ENCODE measurements around the gene SELENOV.

The SELENOV gene

GRCh38 chr19:39494661-39495060 is 20.3 kb upstream of the SELENOV start:
- H3K36me3 ChIP-seq (ENCODE audit: control insufficient read depth, insufficient read depth, low read length) = peaks cover 25% of the 10 kb centered on the region
- H3K4me3 ChIP-seq (ENCODE audit: extremely low read depth, insufficient read depth, low read length, poor library complexity, severe bottlenecking) = no peak overlapping the region
- WGBS, 2 experiments (ENCODE audit: insufficient coverage in 2 of 2) = 83 to 93% methylated on average over 5 of the region's 5 CpGs
- H3K27ac ChIP-seq (ENCODE audit: low read depth, low read length, severe bottlenecking) = no peak overlapping the region
- no peaks in the 10 kb centered on the region for H3K4me1 ChIP-seq (ENCODE audit: control insufficient read depth, insufficient read depth, low read length, poor library complexity, severe bottlenecking)
- H3K9me3 ChIP-seq (ENCODE audit: control insufficient read depth, low read length) = no peaks in the 10 kb centered on the region

- no peak overlapping the region for H3K27ac ChIP-seq (ENCODE audit: low read depth, low read length, severe bottlenecking)
- WGBS, 2 experiments (ENCODE audit: insufficient coverage in 2 of 2) = 90 to 100% methylated on average over 2 to 4 of the region's 5 CpGs
- no peak overlapping the region for H3K4me3 ChIP-seq (ENCODE audit: extremely low read depth, insufficient read depth, low read length, poor library complexity, severe bottlenecking)
- peaks cover 11% of the 10 kb centered on the region for H3K36me3 ChIP-seq (ENCODE audit: control insufficient read depth, insufficient read depth, low read length)
- no peaks in the 10 kb centered on the region for H3K4me1 ChIP-seq (ENCODE audit: control insufficient read depth, insufficient read depth, low read length, poor library complexity, severe bottlenecking)
- no peaks in the 10 kb centered on the region for H3K9me3 ChIP-seq (ENCODE audit: control insufficient read depth, low read length)
These were observed 18.9 kb upstream of the SELENOV start for GRCh38 chr19:39496063-39496462.

GRCh38 chr19:39497701-39497995 is 17.3 kb upstream of the SELENOV start:
- Histone ChIP-seq H3K9me3 (ENCODE audit: control insufficient read depth, low read length) (no peaks in the 10 kb centered on the region), H3K36me3 (ENCODE audit: control insufficient read depth, insufficient read depth, low read length) (no peaks in the 10 kb centered on the region), H3K27ac (ENCODE audit: low read depth, low read length, severe bottlenecking) (no peak overlapping the region), H3K4me1 (ENCODE audit: control insufficient read depth, insufficient read depth, low read length, poor library complexity, severe bottlenecking) (no peaks in the 10 kb centered on the region), H3K4me3 (ENCODE audit: extremely low read depth, insufficient read depth, low read length, poor library complexity, severe bottlenecking) (peak overlapping the region; percentile 28)
- WGBS, 2 experiments (ENCODE audit: insufficient coverage in 2 of 2) = 0% methylated on average over 6 of the region's 7 CpGs; no CpG with 5 or more reads in 1 of the 2 experiments

DNA sequence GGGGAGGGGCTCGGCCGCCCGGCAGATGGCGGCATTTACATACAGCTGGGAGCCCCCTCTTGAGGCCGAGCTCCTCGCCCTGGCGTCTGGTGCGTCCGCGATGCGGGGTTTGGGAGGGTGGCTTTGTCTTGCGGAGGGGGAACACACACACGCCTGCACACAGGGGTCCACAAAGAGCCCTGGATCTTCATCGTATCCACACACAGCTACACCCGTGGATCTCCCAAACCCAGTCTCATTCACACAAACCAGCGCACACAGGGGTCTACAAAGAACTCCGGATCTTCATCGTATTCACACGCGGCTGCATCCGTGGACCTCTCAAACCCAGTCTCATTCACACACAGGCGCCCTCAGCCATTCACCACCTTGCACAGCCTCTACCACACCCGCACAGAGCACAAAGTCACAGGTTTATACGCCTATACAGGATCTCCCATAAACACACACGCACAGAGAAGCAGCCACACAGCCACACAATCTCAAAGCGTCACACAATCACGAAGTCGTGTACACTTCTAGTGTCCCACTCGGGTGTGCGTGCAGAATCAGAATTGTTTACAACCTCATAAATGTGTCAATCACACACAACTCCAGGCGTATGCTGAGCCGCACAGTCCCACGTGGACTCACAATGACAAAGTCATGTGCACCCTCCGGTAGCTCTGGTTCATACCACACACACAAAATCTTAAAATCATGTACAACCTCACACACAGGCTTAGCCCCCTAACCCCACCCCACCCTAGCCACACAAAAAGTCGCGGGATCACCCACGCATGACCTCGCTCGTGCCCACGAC is 16.7 kb upstream of the SELENOV start:
- WGBS, 2 experiments (ENCODE audit: insufficient coverage in 2 of 2) = 2 to 4% methylated on average over 26 to 31 of the region's 40 CpGs
- no peaks in the 10 kb centered on the region for H3K36me3 ChIP-seq (ENCODE audit: control insufficient read depth, insufficient read depth, low read length)
- peak overlapping the region; percentile 28 for H3K4me3 ChIP-seq (ENCODE audit: extremely low read depth, insufficient read depth, low read length, poor library complexity, severe bottlenecking)
- H3K27ac ChIP-seq (ENCODE audit: low read depth, low read length, severe bottlenecking) = peak overlapping the region; percentile 49
- H3K9me3 ChIP-seq (ENCODE audit: control insufficient read depth, low read length) = no peaks in the 10 kb centered on the region
- H3K4me1 ChIP-seq (ENCODE audit: control insufficient read depth, insufficient read depth, low read length, poor library complexity, severe bottlenecking) = no peaks in the 10 kb centered on the region

- peak within 1 kb of the TSS; percentile 28 for H3K4me3 ChIP-seq (ENCODE audit: extremely low read depth, insufficient read depth, low read length, poor library complexity, severe bottlenecking)
- 2 to 7% methylated on average over 20 to 41 of the region's 60 CpGs for WGBS, 2 experiments (ENCODE audit: insufficient coverage in 2 of 2)
- H3K9me3 ChIP-seq (ENCODE audit: control insufficient read depth, low read length) = no peaks in the 10 kb centered on the region
- H3K4me1 ChIP-seq (ENCODE audit: control insufficient read depth, insufficient read depth, low read length, poor library complexity, severe bottlenecking) = no peaks in the 10 kb centered on the region
- peak within 1 kb of the TSS; percentile 49 for H3K27ac ChIP-seq (ENCODE audit: low read depth, low read length, severe bottlenecking)
- H3K36me3 ChIP-seq (ENCODE audit: control insufficient read depth, insufficient read depth, low read length) = no peaks in the 10 kb centered on the region
These were observed 15.9 kb upstream of the SELENOV start, which contains the start of gene DLL3 for GRCh38 chr19:39498798-39499642. DLL3 (plus strand) TSS chr19:39498947; CDS start chr19:39498975, 28 bp downstream.

DNA sequence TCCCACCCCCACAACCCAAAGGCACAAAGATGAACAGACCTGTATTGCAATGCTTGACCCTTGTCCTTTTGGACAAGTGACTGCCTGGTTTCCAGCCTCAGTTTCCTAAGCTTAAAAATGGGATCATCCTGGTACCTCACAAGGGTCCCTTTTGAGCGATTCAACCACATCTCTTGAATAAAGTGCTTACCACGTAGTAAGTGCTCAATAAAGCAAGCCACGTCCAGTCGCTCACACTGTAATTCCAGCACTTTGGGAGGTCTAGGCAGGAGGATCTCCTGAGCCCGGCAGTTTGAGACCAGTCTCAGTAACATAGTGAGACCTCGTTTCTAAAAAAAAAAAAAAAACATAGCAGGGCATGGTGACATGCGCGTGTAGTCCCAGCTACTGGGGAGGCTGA is 15.0 kb upstream of the SELENOV start:
- H3K4me3 ChIP-seq (ENCODE audit: extremely low read depth, insufficient read depth, low read length, poor library complexity, severe bottlenecking) = no peak overlapping the region
- H3K27ac ChIP-seq (ENCODE audit: low read depth, low read length, severe bottlenecking) = no peak overlapping the region
- WGBS, 2 experiments (ENCODE audit: insufficient coverage in 2 of 2) = 74 to 75% methylated on average over 5 of the region's 8 CpGs
- no peaks in the 10 kb centered on the region for H3K4me1 ChIP-seq (ENCODE audit: control insufficient read depth, insufficient read depth, low read length, poor library complexity, severe bottlenecking)
- H3K9me3 ChIP-seq (ENCODE audit: control insufficient read depth, low read length) = no peaks in the 10 kb centered on the region
- no peaks in the 10 kb centered on the region for H3K36me3 ChIP-seq (ENCODE audit: control insufficient read depth, insufficient read depth, low read length)

GRCh38 chr19:39500543-39500942 is 14.4 kb upstream of the SELENOV start:
- Histone ChIP-seq H3K4me1 (ENCODE audit: control insufficient read depth, insufficient read depth, low read length, poor library complexity, severe bottlenecking) (no peaks in the 10 kb centered on the region), H3K4me3 (ENCODE audit: extremely low read depth, insufficient read depth, low read length, poor library complexity, severe bottlenecking) (no peak overlapping the region), H3K27ac (ENCODE audit: low read depth, low read length, severe bottlenecking) (no peak overlapping the region), H3K9me3 (ENCODE audit: control insufficient read depth, low read length) (no peaks in the 10 kb centered on the region), H3K36me3 (ENCODE audit: control insufficient read depth, insufficient read depth, low read length) (no peaks in the 10 kb centered on the region)
- WGBS, 2 experiments (ENCODE audit: insufficient coverage in 2 of 2) = 20 to 48% methylated on average over 2 to 3 of the region's 4 CpGs

DNA sequence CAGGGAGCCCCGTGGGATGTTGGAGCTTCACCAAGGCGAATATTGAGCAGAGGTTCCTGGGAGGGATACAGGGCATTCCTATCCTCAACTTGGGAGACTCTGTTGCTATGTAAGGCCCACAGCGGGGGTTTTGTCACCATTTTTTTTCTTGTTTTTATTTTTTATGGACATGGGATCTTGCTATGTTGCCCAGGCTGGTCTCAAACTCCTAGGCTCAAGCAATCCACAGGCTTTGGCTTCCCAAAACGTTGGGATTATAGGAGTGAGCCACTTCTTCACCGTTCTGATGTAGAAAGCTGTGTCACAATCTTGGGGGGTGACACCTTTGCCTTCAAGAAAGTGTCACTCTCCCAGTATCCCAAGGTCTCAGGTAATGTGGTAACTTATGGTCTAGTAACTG is 13.6 kb upstream of the SELENOV start:
- WGBS, 2 experiments (ENCODE audit: insufficient coverage in 2 of 2) = 68 to 74% methylated on average over 4 to 5 of the region's 5 CpGs
- no peaks in the 10 kb centered on the region for H3K4me1 ChIP-seq (ENCODE audit: control insufficient read depth, insufficient read depth, low read length, poor library complexity, severe bottlenecking)
- H3K27ac ChIP-seq (ENCODE audit: low read depth, low read length, severe bottlenecking) = no peak overlapping the region
- H3K36me3 ChIP-seq (ENCODE audit: control insufficient read depth, insufficient read depth, low read length) = no peaks in the 10 kb centered on the region
- no peak overlapping the region for H3K4me3 ChIP-seq (ENCODE audit: extremely low read depth, insufficient read depth, low read length, poor library complexity, severe bottlenecking)
- peaks cover under 1% of the 10 kb centered on the region for H3K9me3 ChIP-seq (ENCODE audit: control insufficient read depth, low read length)

GRCh38 chr19:39502640-39503417 is 12.1 kb upstream of the SELENOV start:
- H3K27ac ChIP-seq (ENCODE audit: low read depth, low read length, severe bottlenecking) = no peak overlapping the region
- no peaks in the 10 kb centered on the region for H3K4me1 ChIP-seq (ENCODE audit: control insufficient read depth, insufficient read depth, low read length, poor library complexity, severe bottlenecking)
- peaks cover 4% of the 10 kb centered on the region for H3K9me3 ChIP-seq (ENCODE audit: control insufficient read depth, low read length)
- H3K36me3 ChIP-seq (ENCODE audit: control insufficient read depth, insufficient read depth, low read length) = no peaks in the 10 kb centered on the region
- WGBS, 2 experiments (ENCODE audit: insufficient coverage in 2 of 2) = 18 to 21% methylated on average over 57 to 61 of the region's 69 CpGs
- H3K4me3 ChIP-seq (ENCODE audit: extremely low read depth, insufficient read depth, low read length, poor library complexity, severe bottlenecking) = no peak overlapping the region

- H3K27ac ChIP-seq (ENCODE audit: low read depth, low read length, severe bottlenecking) = no peak overlapping the region
- peak overlapping the region; percentile 47 for H3K4me3 ChIP-seq (ENCODE audit: extremely low read depth, insufficient read depth, low read length, poor library complexity, severe bottlenecking)
- no peaks in the 10 kb centered on the region for H3K4me1 ChIP-seq (ENCODE audit: control insufficient read depth, insufficient read depth, low read length, poor library complexity, severe bottlenecking)
- WGBS, 2 experiments (ENCODE audit: insufficient coverage in 2 of 2) = 68 to 70% methylated on average over 7 of the region's 7 CpGs
- H3K36me3 ChIP-seq (ENCODE audit: control insufficient read depth, insufficient read depth, low read length) = no peaks in the 10 kb centered on the region
- H3K9me3 ChIP-seq (ENCODE audit: control insufficient read depth, low read length) = peaks cover 4% of the 10 kb centered on the region
These were observed 8.4 kb upstream of the SELENOV start for GRCh38 chr19:39506598-39506943.

Data from mesodermal cell (in vitro differentiated cells).